Measurements from ENCODE around the gene KTN1.

KTN1 gene

DNA sequence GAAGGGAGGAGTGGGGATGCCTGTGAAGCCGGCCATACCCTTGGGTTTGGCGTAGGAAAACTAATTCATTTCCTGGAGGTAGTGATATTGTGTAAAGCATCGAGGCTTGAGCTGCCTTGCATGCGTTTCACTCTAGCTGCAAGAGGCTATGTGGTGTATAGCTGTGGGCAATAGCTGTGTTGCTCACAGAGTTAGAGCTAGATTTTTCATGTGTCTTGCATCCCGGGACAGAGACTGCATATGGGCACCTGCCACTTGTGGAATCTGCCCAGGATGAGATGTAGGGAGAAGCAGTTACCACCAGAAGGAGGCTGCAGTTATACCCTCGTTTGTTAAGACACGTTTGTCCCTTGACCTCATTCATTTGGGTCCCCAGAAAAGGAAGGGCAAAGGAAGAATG lies 106.7 kb downstream of the KTN1 start:
- Histone ChIP-seq H3K4me3 (ENCODE audit: low read length) (no peak overlapping the region), H3K4me1 (ENCODE audit: insufficient read depth, low read length) (0 out of 2 replicates have a peak, but pooled peaks cover 2% of the 10 kb centered on the region), H3K9ac (ENCODE audit: low read depth, low read length) (no peak overlapping the region), H3K27me3 (ENCODE audit: insufficient read depth, low read length) (no peaks in the 10 kb centered on the region), H3K27ac (ENCODE audit: low read depth, low read length) (no peak overlapping the region), H3K9me3 (ENCODE audit: insufficient read depth, low read depth, low read length) (no peaks in the 10 kb centered on the region), H3K36me3 (ENCODE audit: insufficient read depth, low read length) (peaks cover 50% of the 10 kb centered on the region)
- 95% methylated on average over 7 of the region's 7 CpGs for WGBS

DNA sequence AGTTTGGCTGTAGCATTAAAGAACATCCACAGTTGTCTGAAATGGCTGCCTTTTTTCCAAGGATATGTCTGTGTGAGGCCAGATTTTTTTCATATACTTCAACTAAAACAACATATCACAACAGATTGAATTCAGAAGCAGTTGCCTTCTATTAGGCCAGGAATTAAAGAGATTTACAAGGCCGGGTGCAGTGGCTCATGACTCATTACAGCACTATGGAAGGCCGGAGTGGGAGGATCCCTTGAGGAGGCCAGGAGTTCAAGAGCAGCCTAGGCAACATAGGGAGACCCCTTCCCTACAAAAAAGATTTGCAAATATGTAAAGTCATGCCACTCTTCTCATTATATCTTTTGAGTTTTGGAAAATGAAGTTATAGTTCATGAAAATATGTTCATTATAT lies 108.6 kb downstream of the KTN1 start:
- Histone ChIP-seq H3K4me1 (ENCODE audit: insufficient read depth, low read length) (0 out of 2 replicates have a peak, but pooled peaks cover 2% of the 10 kb centered on the region), H3K36me3 (ENCODE audit: insufficient read depth, low read length) (peaks cover 31% of the 10 kb centered on the region), H3K4me3 (ENCODE audit: low read length) (no peak overlapping the region), H3K9me3 (ENCODE audit: insufficient read depth, low read depth, low read length) (no peaks in the 10 kb centered on the region), H3K9ac (ENCODE audit: low read depth, low read length) (no peak overlapping the region), H3K27me3 (ENCODE audit: insufficient read depth, low read length) (no peaks in the 10 kb centered on the region), H3K27ac (ENCODE audit: low read depth, low read length) (no peak overlapping the region)
- 90% methylated on average over 2 of the region's 2 CpGs for WGBS

DNA sequence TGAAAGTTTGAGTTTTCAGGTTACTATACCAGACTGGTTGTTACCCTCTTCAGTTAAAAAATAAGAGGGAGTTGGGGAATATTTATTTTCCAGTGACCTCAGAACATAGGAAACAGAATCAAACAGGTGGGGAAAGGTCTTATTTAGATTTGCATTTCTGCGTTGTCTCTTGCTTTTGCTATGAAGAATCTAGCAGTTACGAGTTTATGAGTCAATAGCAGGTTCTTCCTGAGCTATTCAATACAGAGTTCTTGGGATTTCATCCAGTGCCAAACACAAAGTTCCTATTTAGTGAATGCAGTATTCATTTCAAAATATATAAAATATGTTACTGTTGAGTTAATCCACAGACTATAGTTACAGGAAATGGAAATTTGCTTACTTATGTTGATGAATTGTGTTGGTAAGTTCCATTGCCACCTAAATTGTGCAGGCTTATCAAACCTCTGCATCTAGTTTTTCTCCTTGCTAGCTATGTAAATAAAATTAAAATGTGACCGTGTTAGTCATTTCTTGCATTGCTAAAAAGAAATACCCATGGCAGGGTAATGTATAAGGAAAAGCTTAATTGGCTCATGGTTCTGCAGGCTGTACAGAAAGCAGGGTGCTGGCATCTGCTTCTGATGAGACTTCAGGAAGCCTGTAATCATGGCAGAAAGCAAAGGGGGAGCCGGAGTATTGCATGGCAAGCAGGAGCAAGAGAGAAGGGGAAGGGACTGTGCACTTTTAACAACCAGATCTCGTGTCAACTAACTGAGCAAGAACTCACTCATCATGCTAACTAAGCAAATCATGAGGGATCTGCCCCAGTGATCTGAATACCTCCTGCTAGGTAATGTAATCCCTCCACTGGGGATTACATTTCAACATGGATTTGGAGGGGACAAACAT lies 110.2 kb downstream of the KTN1 start:
- H3K27ac ChIP-seq (ENCODE audit: low read depth, low read length) = no peak overlapping the region
- 79% methylated on average over 5 of the region's 5 CpGs for WGBS
- H3K4me3 ChIP-seq (ENCODE audit: low read length) = no peak overlapping the region
- H3K4me1 ChIP-seq (ENCODE audit: insufficient read depth, low read length) = 0 out of 2 replicates have a peak, but pooled peaks cover 2% of the 10 kb centered on the region
- H3K9me3 ChIP-seq (ENCODE audit: insufficient read depth, low read depth, low read length) = no peaks in the 10 kb centered on the region
- no peak overlapping the region for H3K9ac ChIP-seq (ENCODE audit: low read depth, low read length)
- no peaks in the 10 kb centered on the region for H3K27me3 ChIP-seq (ENCODE audit: insufficient read depth, low read length)
- H3K36me3 ChIP-seq (ENCODE audit: insufficient read depth, low read length) = peaks cover 14% of the 10 kb centered on the region

DNA sequence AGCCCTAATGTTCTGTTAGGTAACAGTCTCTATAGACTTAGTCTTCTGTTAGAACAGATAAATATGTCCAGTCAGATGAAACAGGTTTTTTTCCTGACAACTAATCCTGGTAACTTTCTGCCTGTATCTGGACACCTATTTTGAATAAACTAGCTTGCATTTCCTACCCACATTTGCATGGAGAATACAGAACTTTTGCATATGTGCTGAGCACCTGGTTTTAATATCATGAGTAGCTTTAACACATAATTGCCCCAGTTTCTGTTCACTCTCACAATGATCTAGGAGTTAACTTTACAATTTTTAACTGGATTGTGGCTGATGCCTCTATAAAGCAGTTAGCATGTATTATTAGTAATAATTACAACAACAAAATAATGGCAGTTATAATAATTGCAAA lies 111.7 kb downstream of the KTN1 start:
- no peaks in the 10 kb centered on the region for H3K27me3 ChIP-seq (ENCODE audit: insufficient read depth, low read length)
- H3K27ac ChIP-seq (ENCODE audit: low read depth, low read length) = no peak overlapping the region
- H3K36me3 ChIP-seq (ENCODE audit: insufficient read depth, low read length) = peaks cover 3% of the 10 kb centered on the region; the same call in 1 of the 2 replicates
- no peak overlapping the region for H3K9ac ChIP-seq (ENCODE audit: low read depth, low read length)
- no peak overlapping the region for H3K4me3 ChIP-seq (ENCODE audit: low read length)
- 0 out of 2 replicates have a peak, but pooled peaks cover 2% of the 10 kb centered on the region for H3K4me1 ChIP-seq (ENCODE audit: insufficient read depth, low read length)
- H3K9me3 ChIP-seq (ENCODE audit: insufficient read depth, low read depth, low read length) = no peaks in the 10 kb centered on the region

GRCh38 chr14:55693904-55694303 lies 113.9 kb downstream of the KTN1 start:
- 92% methylated on average over 3 of the region's 4 CpGs for WGBS
- Histone ChIP-seq H3K36me3 (ENCODE audit: insufficient read depth, low read length) (no peaks in the 10 kb centered on the region), H3K9ac (ENCODE audit: low read depth, low read length) (no peak overlapping the region), H3K9me3 (ENCODE audit: insufficient read depth, low read depth, low read length) (no peaks in the 10 kb centered on the region), H3K27me3 (ENCODE audit: insufficient read depth, low read length) (no peaks in the 10 kb centered on the region), H3K4me3 (ENCODE audit: low read length) (no peak overlapping the region), H3K4me1 (ENCODE audit: insufficient read depth, low read length) (peaks cover 15% of the 10 kb centered on the region), H3K27ac (ENCODE audit: low read depth, low read length) (no peak overlapping the region)

DNA sequence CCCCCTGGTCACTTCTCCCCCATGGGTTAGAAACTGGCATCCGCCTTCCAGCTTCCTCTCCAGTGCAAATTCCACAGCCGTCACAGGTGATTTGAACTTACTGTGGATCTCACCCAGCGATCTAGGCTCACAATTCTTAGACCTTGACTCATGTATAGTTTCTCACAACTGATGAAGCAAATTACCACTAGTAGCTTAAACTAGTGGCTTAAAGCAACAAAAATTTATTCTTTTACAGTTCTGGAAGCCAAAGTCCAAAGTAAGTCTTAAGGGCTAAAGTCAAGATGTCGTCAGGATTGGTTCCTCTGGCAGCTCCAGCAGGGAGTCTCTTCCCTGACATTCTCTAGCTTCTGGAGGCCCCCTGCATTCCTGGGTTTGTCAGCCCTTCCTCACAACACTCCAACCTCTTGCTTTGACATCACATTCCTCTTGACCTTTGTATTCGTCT lies 117.4 kb downstream of the KTN1 start:
- WGBS = 79% methylated on average over 5 of the region's 5 CpGs
- Histone ChIP-seq H3K27ac (ENCODE audit: low read depth, low read length) (no peak overlapping the region), H3K36me3 (ENCODE audit: insufficient read depth, low read length) (no peaks in the 10 kb centered on the region), H3K9ac (ENCODE audit: low read depth, low read length) (no peak overlapping the region), H3K9me3 (ENCODE audit: insufficient read depth, low read depth, low read length) (no peaks in the 10 kb centered on the region), H3K4me3 (ENCODE audit: low read length) (no peak overlapping the region), H3K4me1 (ENCODE audit: insufficient read depth, low read length) (peaks cover 14% of the 10 kb centered on the region), H3K27me3 (ENCODE audit: insufficient read depth, low read length) (no peaks in the 10 kb centered on the region)

DNA sequence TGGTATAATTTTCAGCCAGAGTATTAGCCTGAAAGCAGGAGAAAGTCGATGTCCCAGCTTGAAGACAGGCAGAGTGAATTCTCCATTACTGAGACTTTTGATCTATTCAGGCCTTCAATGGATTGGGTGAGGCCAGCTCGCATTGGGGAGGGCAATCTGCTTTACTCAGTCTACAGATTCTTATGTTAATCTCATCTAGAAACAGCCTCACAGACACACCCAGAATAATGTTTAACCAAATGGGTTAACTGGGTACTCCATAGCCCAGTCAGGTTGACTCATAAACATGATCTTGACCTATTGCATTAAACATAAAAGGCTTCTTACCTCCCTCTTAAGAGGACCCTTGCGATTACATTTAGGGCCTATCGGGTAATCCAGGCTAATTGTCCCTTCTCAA lies 118.0 kb downstream of the KTN1 start:
- Histone ChIP-seq H3K36me3 (ENCODE audit: insufficient read depth, low read length) (no peaks in the 10 kb centered on the region), H3K4me1 (ENCODE audit: insufficient read depth, low read length) (peaks cover 14% of the 10 kb centered on the region), H3K9ac (ENCODE audit: low read depth, low read length) (no peak overlapping the region), H3K27ac (ENCODE audit: low read depth, low read length) (no peak overlapping the region), H3K4me3 (ENCODE audit: low read length) (no peak overlapping the region), H3K27me3 (ENCODE audit: insufficient read depth, low read length) (no peaks in the 10 kb centered on the region), H3K9me3 (ENCODE audit: insufficient read depth, low read depth, low read length) (no peaks in the 10 kb centered on the region)
- 86% methylated on average over 4 of the region's 4 CpGs for WGBS

GRCh38 chr14:55699131-55700057 lies 119.4 kb downstream of the KTN1 start:
- no peaks in the 10 kb centered on the region for H3K27me3 ChIP-seq (ENCODE audit: insufficient read depth, low read length)
- 89% methylated on average over 7 of the region's 7 CpGs for WGBS
- H3K9ac ChIP-seq (ENCODE audit: low read depth, low read length) = no peak overlapping the region
- no peak overlapping the region for H3K4me3 ChIP-seq (ENCODE audit: low read length)
- peaks cover 14% of the 10 kb centered on the region for H3K4me1 ChIP-seq (ENCODE audit: insufficient read depth, low read length)
- H3K36me3 ChIP-seq (ENCODE audit: insufficient read depth, low read length) = no peaks in the 10 kb centered on the region
- H3K27ac ChIP-seq (ENCODE audit: low read depth, low read length) = 0 out of 2 replicates have a peak overlapping the region, but pooled peaks have one; percentile 11
- no peaks in the 10 kb centered on the region for H3K9me3 ChIP-seq (ENCODE audit: insufficient read depth, low read depth, low read length)

DNA sequence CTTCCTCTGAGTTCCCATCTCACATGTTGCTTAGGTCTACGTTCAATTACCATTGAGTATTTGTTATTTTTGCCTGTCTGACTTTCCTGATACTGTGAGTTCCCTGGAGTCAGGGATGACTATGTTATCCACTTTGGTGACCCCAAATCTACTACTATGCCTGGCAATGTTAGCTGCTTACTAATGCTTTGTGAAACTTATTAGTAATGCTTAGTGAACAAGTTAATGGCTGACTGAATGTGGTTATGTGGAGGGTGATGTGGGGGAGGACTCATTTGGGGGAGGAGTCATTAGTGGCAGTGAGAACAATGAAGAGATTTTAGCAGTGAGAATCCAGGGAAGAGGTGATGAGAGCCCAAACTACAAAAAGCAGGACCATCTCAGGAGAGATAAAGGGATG lies 121.6 kb downstream of the KTN1 start:
- H3K27ac ChIP-seq (ENCODE audit: low read depth, low read length) = no peak overlapping the region
- H3K36me3 ChIP-seq (ENCODE audit: insufficient read depth, low read length) = no peaks in the 10 kb centered on the region
- H3K9ac ChIP-seq (ENCODE audit: low read depth, low read length) = no peak overlapping the region
- H3K27me3 ChIP-seq (ENCODE audit: insufficient read depth, low read length) = no peaks in the 10 kb centered on the region
- H3K4me1 ChIP-seq (ENCODE audit: insufficient read depth, low read length) = peaks cover 14% of the 10 kb centered on the region
- WGBS = 100% methylated on average over 1 of the region's 1 CpG
- H3K4me3 ChIP-seq (ENCODE audit: low read length) = no peak overlapping the region
- H3K9me3 ChIP-seq (ENCODE audit: insufficient read depth, low read depth, low read length) = no peaks in the 10 kb centered on the region

- H3K4me1 ChIP-seq (ENCODE audit: insufficient read depth, low read length) = peaks cover 9% of the 10 kb centered on the region
- 91% methylated on average over 6 of the region's 6 CpGs for WGBS
Observed at GRCh38 chr14:55702511-55702910, 122.5 kb downstream of the KTN1 start.

GRCh38 chr14:55704654-55705053 lies 124.6 kb downstream of the KTN1 start:
- no peak overlapping the region for H3K4me3 ChIP-seq (ENCODE audit: low read length)
- no peaks in the 10 kb centered on the region for H3K27me3 ChIP-seq (ENCODE audit: insufficient read depth, low read length)
- no peaks in the 10 kb centered on the region for H3K9me3 ChIP-seq (ENCODE audit: insufficient read depth, low read depth, low read length)
- H3K36me3 ChIP-seq (ENCODE audit: insufficient read depth, low read length) = no peaks in the 10 kb centered on the region
- no peak overlapping the region for H3K27ac ChIP-seq (ENCODE audit: low read depth, low read length)
- no peak overlapping the region for H3K9ac ChIP-seq (ENCODE audit: low read depth, low read length)
- 93% methylated on average over 1 of the region's 1 CpG for WGBS
- H3K4me1 ChIP-seq (ENCODE audit: insufficient read depth, low read length) = no peaks in the 10 kb centered on the region; the same call in 1 of the 2 replicates

More at GRCh38 chr14:55702511-55702910, 122.5 kb downstream of the KTN1 start:
- H3K27me3 ChIP-seq (ENCODE audit: insufficient read depth, low read length) = no peaks in the 10 kb centered on the region
- H3K36me3 ChIP-seq (ENCODE audit: insufficient read depth, low read length) = no peaks in the 10 kb centered on the region
- no peak overlapping the region for H3K9ac ChIP-seq (ENCODE audit: low read depth, low read length)
- no peak overlapping the region for H3K4me3 ChIP-seq (ENCODE audit: low read length)
- no peaks in the 10 kb centered on the region for H3K9me3 ChIP-seq (ENCODE audit: insufficient read depth, low read depth, low read length)
- H3K27ac ChIP-seq (ENCODE audit: low read depth, low read length) = no peak overlapping the region
